SJSA1 (cell line): ENCODE data around the gene NCOA3. TPM values are rescaled to one million over a fixed set of nuclear protein-coding genes. Genes with fewer than 3 reads are reported as not detected.

Experiments used
- DNase-seq, 2 experiments: peaks; one replicate each; pipeline ENCODE4 v3.0.0-alpha.2; 2015 to 2020; ENCODE audit warnings: low spot score in 2 of 2, low read depth in 1 of 2
- H3K27ac ChIP-seq: fragments of 250-450 bp; sonication (Bioruptor Pico); 2 replicates; pipeline ENCODE4 v1.5.1; 2020; ENCODE audit warnings: mild to moderate bottlenecking, moderate library complexity
- H3K27me3 ChIP-seq: fragments of 250-450 bp; sonication (Bioruptor Pico); replicated peaks from 2 replicates; pipeline ENCODE4 v1.5.1; 2020; ENCODE audit warnings: mild to moderate bottlenecking, moderate library complexity
- H3K36me3 ChIP-seq: fragments of 250-450 bp; sonication (Bioruptor Pico); 2 replicates; pipeline ENCODE4 v1.5.1; 2020; ENCODE audit warnings: mild to moderate bottlenecking
- H3K4me1 ChIP-seq: fragments of 250-450 bp; sonication (Bioruptor Pico); replicated peaks from 2 replicates; pipeline ENCODE4 v1.6.1; 2021; ENCODE audit warnings: mild to moderate bottlenecking
- H3K4me3 ChIP-seq: fragments of 250-450 bp; sonication (Bioruptor Pico); 2 replicates; pipeline ENCODE4 v1.5.1; 2020; ENCODE audit warnings: mild to moderate bottlenecking
- H3K9me3 ChIP-seq: fragments of 250-450 bp; sonication (Bioruptor Pico); replicated peaks from 2 replicates; pipeline ENCODE4 v1.5.1; 2020; ENCODE audit warnings: mild to moderate bottlenecking
- total RNA-seq: library from RNA; depleted of rRNA; stranded (reverse); fragments of >200 nt; shearing (Covaris generic); gene quantifications from 2 replicates; pipeline ENCODE4 v1.2.3, GENCODE V29; 2014

The NCOA3 gene
- total RNA-seq, 1 experiment from 2014 or later, result 20.4 TPM

GRCh38 chr20:47668313-47669151 lies 166.8 kb downstream of the NCOA3 start:
- Histone ChIP-seq H3K27ac (no peak overlapping the region), H3K4me1 (no peaks in the 10 kb centered on the region), H3K36me3 (no peaks in the 10 kb centered on the region), H3K4me3 (no peak overlapping the region), H3K9me3 (no peaks in the 10 kb centered on the region), H3K27me3 (no peaks in the 10 kb centered on the region)
- peak in 1 of 2 experiments; percentile 35 for DNase-seq

GRCh38 chr20:47669152-47669425 lies 167.4 kb downstream of the NCOA3 start:
- Histone ChIP-seq H3K9me3 (no peaks in the 10 kb centered on the region), H3K27ac (no peak overlapping the region), H3K27me3 (no peaks in the 10 kb centered on the region), H3K4me1 (no peaks in the 10 kb centered on the region), H3K36me3 (no peaks in the 10 kb centered on the region), H3K4me3 (no peak overlapping the region)
- DNase-seq, result peak in 1 of 2 experiments; percentile 41

- Histone ChIP-seq H3K4me3 (no peak overlapping the region), H3K27ac (no peak overlapping the region), H3K36me3 (no peaks in the 10 kb centered on the region), H3K4me1 (no peaks in the 10 kb centered on the region), H3K9me3 (no peaks in the 10 kb centered on the region), H3K27me3 (no peaks in the 10 kb centered on the region)
- peak in 1 of 2 experiments; percentile 19 for DNase-seq
These were observed 167.8 kb downstream of the NCOA3 start for GRCh38 chr20:47669489-47669888.

GRCh38 chr20:47669927-47670890 lies 168.5 kb downstream of the NCOA3 start:
- Histone ChIP-seq H3K36me3 (no peaks in the 10 kb centered on the region), H3K4me3 (no peak overlapping the region), H3K27ac (no peak overlapping the region), H3K9me3 (no peaks in the 10 kb centered on the region), H3K4me1 (no peaks in the 10 kb centered on the region), H3K27me3 (no peaks in the 10 kb centered on the region)
- DNase-seq, result peak in 1 of 2 experiments; percentile 28

GRCh38 chr20:47670913-47671312 lies 169.2 kb downstream of the NCOA3 start:
- DNase-seq, result no peak
- H3K4me1 ChIP-seq, result no peaks in the 10 kb centered on the region
- H3K9me3 ChIP-seq, result no peaks in the 10 kb centered on the region
- H3K27me3 ChIP-seq, result no peaks in the 10 kb centered on the region
- no peak overlapping the region for H3K27ac ChIP-seq
- H3K4me3 ChIP-seq, result no peak overlapping the region
- H3K36me3 ChIP-seq, result no peaks in the 10 kb centered on the region

- no peaks in the 10 kb centered on the region for H3K27me3 ChIP-seq
- no peak for DNase-seq
- no peak overlapping the region for H3K4me3 ChIP-seq
- H3K36me3 ChIP-seq, result no peaks in the 10 kb centered on the region
- no peak overlapping the region for H3K27ac ChIP-seq
- no peaks in the 10 kb centered on the region for H3K9me3 ChIP-seq
- no peaks in the 10 kb centered on the region for H3K4me1 ChIP-seq
These were observed 170.5 kb downstream of the NCOA3 start for GRCh38 chr20:47672166-47672565.

GRCh38 chr20:47672886-47673670 lies 171.4 kb downstream of the NCOA3 start:
- Histone ChIP-seq H3K36me3 (no peaks in the 10 kb centered on the region), H3K9me3 (no peaks in the 10 kb centered on the region), H3K27me3 (no peaks in the 10 kb centered on the region), H3K27ac (no peak overlapping the region), H3K4me3 (no peak overlapping the region), H3K4me1 (no peaks in the 10 kb centered on the region)
- DNase-seq, result no peak

GRCh38 chr20:47673671-47673955 lies 171.9 kb downstream of the NCOA3 start:
- no peaks in the 10 kb centered on the region for H3K27me3 ChIP-seq
- no peak for DNase-seq
- no peaks in the 10 kb centered on the region for H3K4me1 ChIP-seq
- no peaks in the 10 kb centered on the region for H3K36me3 ChIP-seq
- H3K27ac ChIP-seq, result no peak overlapping the region
- H3K9me3 ChIP-seq, result no peaks in the 10 kb centered on the region
- H3K4me3 ChIP-seq, result no peak overlapping the region

GRCh38 chr20:47674145-47674544 lies 172.5 kb downstream of the NCOA3 start:
- H3K4me1 ChIP-seq, result no peaks in the 10 kb centered on the region
- H3K9me3 ChIP-seq, result no peaks in the 10 kb centered on the region
- DNase-seq, result no peak
- H3K36me3 ChIP-seq, result no peaks in the 10 kb centered on the region
- no peak overlapping the region for H3K27ac ChIP-seq
- H3K4me3 ChIP-seq, result no peak overlapping the region
- H3K27me3 ChIP-seq, result no peaks in the 10 kb centered on the region

GRCh38 chr20:47674686-47675085 lies 173.0 kb downstream of the NCOA3 start:
- no peak overlapping the region for H3K4me3 ChIP-seq
- H3K27me3 ChIP-seq, result no peaks in the 10 kb centered on the region
- H3K27ac ChIP-seq, result no peak overlapping the region
- H3K4me1 ChIP-seq, result no peaks in the 10 kb centered on the region
- no peaks in the 10 kb centered on the region for H3K9me3 ChIP-seq
- no peaks in the 10 kb centered on the region for H3K36me3 ChIP-seq
- DNase-seq, result no peak

GRCh38 chr20:47675190-47676142 lies 173.8 kb downstream of the NCOA3 start:
- DNase-seq, result no peak
- H3K9me3 ChIP-seq, result no peaks in the 10 kb centered on the region
- no peaks in the 10 kb centered on the region for H3K27me3 ChIP-seq
- H3K4me3 ChIP-seq, result no peak overlapping the region
- H3K4me1 ChIP-seq, result no peaks in the 10 kb centered on the region; the same call in 1 of the 2 replicates
- no peaks in the 10 kb centered on the region for H3K36me3 ChIP-seq
- no peak overlapping the region for H3K27ac ChIP-seq

GRCh38 chr20:47676219-47676721 lies 174.6 kb downstream of the NCOA3 start:
- Histone ChIP-seq H3K27me3 (no peaks in the 10 kb centered on the region), H3K27ac (no peak overlapping the region), H3K4me3 (no peak overlapping the region), H3K9me3 (no peaks in the 10 kb centered on the region), H3K36me3 (no peaks in the 10 kb centered on the region), H3K4me1 (peaks cover 6% of the 10 kb centered on the region)
- DNase-seq, result no peak
